GM23338 (cell line): Measurements from ENCODE around the gene ANO10. TPM values are rescaled to one million over a fixed set of nuclear protein-coding genes. Genes with fewer than 3 reads are reported as not detected.

Source experiments
- ATAC-seq: fragments of 200-7000 bp; cut with Tn5 transposase; 3 replicates; pipeline ENCODE4 v1.9.1; 2020
- DNase-seq: peaks from one replicate; pipeline ENCODE4 v3.0.0-alpha.2; 2015; ENCODE audit warnings: low spot score
- H2AFZ ChIP-seq: fragments of 200-600 bp; sonication (generic); 2 replicates; pipeline ENCODE4 v1.8.0; 2016; ENCODE audit warnings: antibody characterized with exemption, mild to moderate bottlenecking, moderate library complexity
- H3F3A ChIP-seq: fragments of 200-600 bp; sonication (generic); replicated peaks from 2 replicates; pipeline ENCODE4 v1.8.0; 2017; ENCODE audit warnings: antibody characterized with exemption, mixed run types, low read depth
- H3K27ac ChIP-seq: fragments of 200-600 bp; sonication (generic); 2 replicates; pipeline ENCODE4 v1.6.1; 2016; ENCODE audit warnings: low read depth
- H3K27me3 ChIP-seq: fragments of 200-600 bp; sonication (generic); 2 replicates; pipeline ENCODE4 v1.8.0; 2016; ENCODE audit warnings: mild to moderate bottlenecking, mixed run types, moderate library complexity; ENCODE audit not compliant: insufficient read depth
- H3K36me3 ChIP-seq: fragments of 200-600 bp; sonication (generic); 2 replicates; pipeline ENCODE4 v1.8.0; 2016; ENCODE audit warnings: mild to moderate bottlenecking; ENCODE audit not compliant: insufficient read depth
- H3K4me1 ChIP-seq: fragments of 200-600 bp; sonication (generic); 2 replicates; pipeline ENCODE4 v1.8.0; 2016; ENCODE audit warnings: mild to moderate bottlenecking, moderate library complexity; ENCODE audit not compliant: insufficient read depth
- H3K4me2 ChIP-seq: fragments of 200-600 bp; sonication (generic); 2 replicates; pipeline ENCODE4 v1.7.1; 2017; ENCODE audit warnings: mixed run types
- H3K4me3 ChIP-seq: fragments of 200-600 bp; sonication (generic); 2 replicates; pipeline ENCODE4 v1.6.1; 2016; ENCODE audit warnings: mixed run types
- H3K79me2 ChIP-seq: fragments of 200-600 bp; sonication (generic); replicated peaks from 2 replicates; pipeline ENCODE4 v1.8.0; 2017; ENCODE audit warnings: mild to moderate bottlenecking; ENCODE audit not compliant: insufficient read depth
- H3K9me2 ChIP-seq: fragments of 200-600 bp; sonication (generic); 2 replicates; pipeline ENCODE4 v1.8.0; 2017; ENCODE audit not compliant: insufficient read depth
- H4K20me1 ChIP-seq: fragments of 200-600 bp; sonication (generic); replicated peaks from 2 replicates; pipeline ENCODE4 v1.8.0; 2017; ENCODE audit warnings: mild to moderate bottlenecking; ENCODE audit not compliant: insufficient read depth
- H3K27ac Mint-ChIP-seq: 2 replicates; pipeline ENCODE4 v1.8.0; 2020; ENCODE audit warnings: inconsistent platforms, mild to moderate bottlenecking, moderate library complexity, mixed read lengths
- H3K27me3 Mint-ChIP-seq: 3 replicates; pipeline ENCODE4 v1.8.0; 2022; ENCODE audit warnings: low read depth, mild to moderate bottlenecking, moderate library complexity, mixed read lengths, inconsistent platforms; ENCODE audit not compliant: insufficient read depth, poor library complexity
- H3K36me3 Mint-ChIP-seq: 3 replicates; pipeline ENCODE4 v1.8.0; 2021; ENCODE audit warnings: low read depth, mild to moderate bottlenecking, inconsistent platforms, moderate library complexity, mixed read lengths
- H3K4me1 Mint-ChIP-seq: 3 replicates; pipeline ENCODE4 v1.8.0; 2020; ENCODE audit warnings: mild to moderate bottlenecking, inconsistent platforms, mixed read lengths
- H3K4me3 Mint-ChIP-seq: 3 replicates; pipeline ENCODE4 v1.8.0; 2021; ENCODE audit warnings: moderate library complexity, mild to moderate bottlenecking, inconsistent platforms, mixed read lengths
- H3K9me3 Mint-ChIP-seq: 3 replicates; pipeline ENCODE4 v1.8.0; 2020; ENCODE audit warnings: moderate library complexity, mild to moderate bottlenecking, inconsistent platforms, mixed read lengths
- CTCF ChIP-seq, 2 experiments: fragments of 200-600 bp in 1 of 2; sonication (generic) in 1 of 2; conservative IDR thresholded peaks; 2 replicates each; pipeline versions ENCODE4 v1.5.1 to v1.6.1; 2016 to 2017; ENCODE audit warnings: antibody characterized with exemption in 2 of 2, low read depth in 2 of 2, mild to moderate bottlenecking in 2 of 2, moderate library complexity in 1 of 2
- ETS1 ChIP-seq: IDR thresholded peaks from 2 replicates; pipeline ENCODE4 v1.6.1; 2016; ENCODE audit warnings: antibody characterized with exemption
- EZH2 ChIP-seq: fragments of 200-600 bp; sonication (generic); IDR thresholded peaks from one replicate; pipeline ENCODE4 v1.8.0; 2017; ENCODE audit warnings: antibody characterized with exemption, mild to moderate bottlenecking, low read depth; ENCODE audit not compliant: unreplicated experiment
- EZH2phosphoT487 ChIP-seq: fragments of 200-600 bp; sonication (generic); IDR thresholded peaks from one replicate; pipeline ENCODE4 v1.8.1; 2018; ENCODE audit warnings: antibody characterized with exemption; ENCODE audit not compliant: unreplicated experiment
- NANOG ChIP-seq: IDR thresholded peaks from 2 replicates; pipeline ENCODE4 v1.6.1; 2016; ENCODE audit warnings: antibody characterized with exemption, borderline replicate concordance
- POLR2AphosphoS5 ChIP-seq: IDR thresholded peaks from 2 replicates; pipeline ENCODE4 v1.6.1; 2016; ENCODE audit warnings: antibody characterized with exemption, low read depth
- REST ChIP-seq: IDR thresholded peaks from one replicate; pipeline ENCODE4 v1.6.1; 2018; ENCODE audit warnings: antibody characterized with exemption; ENCODE audit not compliant: unreplicated experiment
- ZNF114 ChIP-seq: fragments of 250-450 bp; sonication (Bioruptor Pico); IDR thresholded peaks from 2 replicates; pipeline ENCODE4 v1.5.0; 2020; ENCODE audit warnings: mild to moderate bottlenecking, moderate library complexity
- polyA plus RNA-seq: library from polyadenylated mRNA; unstranded; fragments of >200 nt; fragmentation: Nextera tagmentation; extraction: Ambion mirVana; gene quantifications from 2 replicates; pipeline ENCODE4 v1.2.1, GENCODE V29; 2016
- total RNA-seq: library from RNA; depleted of rRNA; stranded (reverse); fragments of >200 nt; shearing (Covaris generic); gene quantifications from 2 replicates; pipeline ENCODE4 v1.2.3, GENCODE V29; 2014

ANO10 gene
- total and polyA plus RNA-seq, 2 experiments from 2014 or later = 29.2 to 48.1 TPM

GRCh38 chr3:43490640-43491185, 131.1 kb downstream of the ANO10 start:
- TF ChIP-seq EZH2 (no peak), EZH2phosphoT487 (no peak), REST (no peak)
- no peak overlapping the region for H2AFZ ChIP-seq
- H3K36me3 Mint-ChIP-seq = peaks cover 27% of the 10 kb centered on the region; the same call in 2 of the 3 replicates
- H3K4me3 Mint-ChIP-seq = no peak overlapping the region
- peaks cover 4% of the 10 kb centered on the region; the same call in 2 of the 3 replicates for H3K9me3 Mint-ChIP-seq
- H3F3A ChIP-seq = no peaks in the 10 kb centered on the region
- H3K27ac ChIP-seq = no peak overlapping the region
- 0 out of 2 replicates have a peak overlapping the region, but pooled peaks have one; percentile 35 for H3K4me2 ChIP-seq
- H3K79me2 ChIP-seq = no peaks in the 10 kb centered on the region; the same call in 1 of the 2 replicates
- peaks cover 2% of the 10 kb centered on the region for H3K27me3 Mint-ChIP-seq
- DNase-seq (no peak), ATAC-seq (no peak)
- H3K27ac Mint-ChIP-seq = no peak overlapping the region; the same call in 1 of the 2 replicates
- H3K9me2 ChIP-seq = 0 out of 2 replicates have a peak, but pooled peaks cover 5% of the 10 kb centered on the region
- peaks cover 12% of the 10 kb centered on the region for H3K4me1 ChIP-seq
- no peak overlapping the region for H3K4me3 ChIP-seq
- H4K20me1 ChIP-seq = no peaks in the 10 kb centered on the region; the same call in 1 of the 2 replicates
- no peaks in the 10 kb centered on the region for H3K27me3 ChIP-seq
- H3K36me3 ChIP-seq = no peaks in the 10 kb centered on the region
- peaks cover 17% of the 10 kb centered on the region for H3K4me1 Mint-ChIP-seq

GRCh38 chr3:43489930-43490329, 131.9 kb downstream of the ANO10 start:
- Mint-ChIP-seq H3K36me3 (peaks cover 35% of the 10 kb centered on the region; the same call in 2 of the 3 replicates), H3K27ac (no peak overlapping the region), H3K9me3 (peaks cover 6% of the 10 kb centered on the region; the same call in 2 of the 3 replicates), H3K4me1 (peaks cover 19% of the 10 kb centered on the region), H3K4me3 (no peak overlapping the region), H3K27me3 (peaks cover 4% of the 10 kb centered on the region)
- DNase-seq = no peak
- TF ChIP-seq POLR2AphosphoS5 (no peak), NANOG (no peak), EZH2phosphoT487 (no peak), ZNF114 (no peak), ETS1 (no peak), CTCF (conservative IDR thresholded peaks at IDR 0.05; ENCODE audit: low read depth in 2 of 2) (no peak)
- H3K4me1 ChIP-seq = peaks cover 13% of the 10 kb centered on the region
- H3K27me3 ChIP-seq = no peaks in the 10 kb centered on the region
- H3K79me2 ChIP-seq = no peaks in the 10 kb centered on the region; the same call in 1 of the 2 replicates
- ATAC-seq = no peak
- no peaks in the 10 kb centered on the region for H3F3A ChIP-seq
- H3K4me3 ChIP-seq = no peak overlapping the region
- H3K4me2 ChIP-seq = no peak overlapping the region
- no peaks in the 10 kb centered on the region for H3K36me3 ChIP-seq
- H3K9me2 ChIP-seq = peaks cover 8% of the 10 kb centered on the region; the same call in 1 of the 2 replicates
- H4K20me1 ChIP-seq = no peaks in the 10 kb centered on the region; the same call in 1 of the 2 replicates
- H3K27ac ChIP-seq = no peak overlapping the region
- H2AFZ ChIP-seq = no peak overlapping the region
